Parathyroid adenoma (tissue), 2 donors: ENCODE data around the gene NEGR1.

Experiments
- H2AFZ ChIP-seq: fragments of 300-600 bp; sonication (generic); one replicate; pipeline ENCODE4 v1.7.0; 2017; ENCODE audit warnings: antibody characterized with exemption, mild to moderate bottlenecking
- H3K27ac ChIP-seq: fragments of 300-600 bp; sonication (generic); one replicate; pipeline ENCODE4 v1.7.0; 2017
- H3K27me3 ChIP-seq: fragments of 300-600 bp; sonication (generic); one replicate; pipeline ENCODE4 v1.7.0; 2017; ENCODE audit warnings: low read length; ENCODE audit not compliant: control insufficient read depth, insufficient read depth
- H3K36me3 ChIP-seq: fragments of 300-600 bp; sonication (generic); one replicate; pipeline ENCODE4 v1.7.0; 2017; ENCODE audit warnings: low read length; ENCODE audit not compliant: control insufficient read depth, insufficient read depth
- H3K4me1 ChIP-seq: fragments of 300-600 bp; sonication (generic); one replicate; pipeline ENCODE4 v1.7.0; 2017; ENCODE audit warnings: control low read depth
- H3K4me2 ChIP-seq: fragments of 300-600 bp; sonication (generic); one replicate; pipeline ENCODE4 v1.7.0; 2017; ENCODE audit warnings: low read length
- H3K4me3 ChIP-seq: fragments of 300-600 bp; sonication (generic); one replicate; pipeline ENCODE4 v1.7.0; 2017; ENCODE audit warnings: low read depth, low read length
- H3K79me2 ChIP-seq: fragments of 300-600 bp; sonication (generic); one replicate; pipeline ENCODE4 v1.7.0; 2017; ENCODE audit warnings: control low read depth
- H3K9ac ChIP-seq: fragments of 300-600 bp; sonication (generic); one replicate; pipeline ENCODE4 v1.7.0; 2017; ENCODE audit warnings: mild to moderate bottlenecking
- H3K9me3 ChIP-seq: fragments of 300-600 bp; sonication (generic); one replicate; pipeline ENCODE4 v1.7.0; 2017; ENCODE audit warnings: low read length; ENCODE audit not compliant: control insufficient read depth
- CTCF ChIP-seq: fragments of 300-600 bp; sonication (generic); IDR thresholded peaks from one replicate; pipeline ENCODE4 v1.7.0; 2017; ENCODE audit warnings: antibody characterized with exemption, mild to moderate bottlenecking
- donor health status: primary hyperparathyroidism.

NEGR1 gene

GRCh38 chr1:71522721-71523120 is 759.6 kb downstream of the NEGR1 start:
- H3K9me3 ChIP-seq: no peaks in the 10 kb centered on the region
- H3K79me2 ChIP-seq: no peaks in the 10 kb centered on the region
- no peak overlapping the region for H2AFZ ChIP-seq
- no peaks in the 10 kb centered on the region for H3K27me3 ChIP-seq
- no peaks in the 10 kb centered on the region for H3K36me3 ChIP-seq
- H3K27ac ChIP-seq: no peak overlapping the region
- H3K9ac ChIP-seq: no peak overlapping the region
- H3K4me2 ChIP-seq: no peak overlapping the region
- no peak overlapping the region for H3K4me3 ChIP-seq
- H3K4me1 ChIP-seq: no peaks in the 10 kb centered on the region
- no peak for TF ChIP-seq CTCF

- Histone ChIP-seq H3K4me2 (no peak overlapping the region), H3K4me1 (no peaks in the 10 kb centered on the region), H3K9me3 (no peaks in the 10 kb centered on the region), H3K27ac (no peak overlapping the region), H3K9ac (no peak overlapping the region), H3K36me3 (no peaks in the 10 kb centered on the region), H3K79me2 (no peaks in the 10 kb centered on the region), H3K27me3 (no peaks in the 10 kb centered on the region), H2AFZ (no peak overlapping the region), H3K4me3 (no peak overlapping the region)
- TF ChIP-seq CTCF: no peak
Observed at GRCh38 chr1:71521655-71522264, 760.6 kb downstream of the NEGR1 start.

- no peaks in the 10 kb centered on the region for H3K36me3 ChIP-seq
- no peaks in the 10 kb centered on the region for H3K27me3 ChIP-seq
- no peak overlapping the region for H3K4me2 ChIP-seq
- no peak overlapping the region for H3K9ac ChIP-seq
- no peak overlapping the region for H3K27ac ChIP-seq
- no peaks in the 10 kb centered on the region for H3K9me3 ChIP-seq
- no peak overlapping the region for H3K4me3 ChIP-seq
- TF ChIP-seq CTCF: no peak
- H3K4me1 ChIP-seq: no peaks in the 10 kb centered on the region
- no peaks in the 10 kb centered on the region for H3K79me2 ChIP-seq
- no peak overlapping the region for H2AFZ ChIP-seq
Observed at GRCh38 chr1:71511505-71511904, 770.8 kb downstream of the NEGR1 start.

GRCh38 chr1:71510725-71511124 is 771.6 kb downstream of the NEGR1 start:
- no peak overlapping the region for H3K27ac ChIP-seq
- H3K79me2 ChIP-seq: no peaks in the 10 kb centered on the region
- H3K4me1 ChIP-seq: no peaks in the 10 kb centered on the region
- H3K9ac ChIP-seq: no peak overlapping the region
- no peak overlapping the region for H2AFZ ChIP-seq
- H3K4me2 ChIP-seq: no peak overlapping the region
- H3K4me3 ChIP-seq: no peak overlapping the region
- TF ChIP-seq CTCF: no peak
- no peaks in the 10 kb centered on the region for H3K9me3 ChIP-seq
- no peaks in the 10 kb centered on the region for H3K36me3 ChIP-seq
- no peaks in the 10 kb centered on the region for H3K27me3 ChIP-seq

- Histone ChIP-seq H3K4me3 (no peak overlapping the region), H3K36me3 (no peaks in the 10 kb centered on the region)
- TF ChIP-seq CTCF: no peak
Observed at GRCh38 chr1:71509051-71509595, 773.2 kb downstream of the NEGR1 start.

More at GRCh38 chr1:71509051-71509595, 773.2 kb downstream of the NEGR1 start:
- no peaks in the 10 kb centered on the region for H3K4me1 ChIP-seq
- H2AFZ ChIP-seq: no peak overlapping the region
- H3K9ac ChIP-seq: no peak overlapping the region
- H3K4me2 ChIP-seq: no peak overlapping the region
- no peaks in the 10 kb centered on the region for H3K27me3 ChIP-seq
- H3K27ac ChIP-seq: no peak overlapping the region
- H3K79me2 ChIP-seq: no peaks in the 10 kb centered on the region
- no peaks in the 10 kb centered on the region for H3K9me3 ChIP-seq
